ENCODE results near the gene GCN1. TPM values are rescaled to one million over a fixed set of nuclear protein-coding genes. Genes with fewer than 3 reads are reported as not detected.

GCN1 gene
- total RNA-seq, 2 donors from 2014 or later = 93.1 to 106 TPM

DNA sequence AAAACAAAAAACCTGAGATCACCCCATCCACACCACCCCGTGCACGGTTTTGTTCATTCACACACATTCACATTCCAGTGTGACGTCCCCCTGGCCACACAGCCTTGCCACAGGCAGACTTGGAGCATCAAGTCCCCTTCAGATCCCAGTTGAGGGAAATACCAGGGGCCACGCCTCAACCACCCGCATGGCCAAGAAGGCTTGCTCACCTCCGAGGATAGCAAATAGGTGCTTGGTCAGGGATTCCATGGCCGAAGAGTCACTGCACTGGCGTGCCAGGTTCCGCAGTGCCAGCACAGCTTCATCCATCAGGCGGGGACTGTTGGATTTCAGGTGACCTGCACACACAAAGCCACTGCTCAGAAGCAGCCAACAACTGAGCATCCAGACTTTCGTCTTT lies 19.0 kb downstream of the GCN1 start:
- H3K36me3 Mint-ChIP-seq (ENCODE audit: insufficient read depth in 2 of 2) = peaks cover 11 to 31% of the 10 kb centered on the region in 2 donors
- ATAC-seq (replicated peaks in 1 of 2) (no peak), DNase-seq (no peak)
- no peak overlapping the region for H3K27ac Mint-ChIP-seq
- H3K27me3 Mint-ChIP-seq (ENCODE audit: low read depth) = no peaks in the 10 kb centered on the region
- H3K4me1 Mint-ChIP-seq (ENCODE audit: low read depth) = peaks cover 14% of the 10 kb centered on the region
- H3K4me3 Mint-ChIP-seq = no peak overlapping the region
- H3K9me3 Mint-ChIP-seq = no peaks in the 10 kb centered on the region

DNA sequence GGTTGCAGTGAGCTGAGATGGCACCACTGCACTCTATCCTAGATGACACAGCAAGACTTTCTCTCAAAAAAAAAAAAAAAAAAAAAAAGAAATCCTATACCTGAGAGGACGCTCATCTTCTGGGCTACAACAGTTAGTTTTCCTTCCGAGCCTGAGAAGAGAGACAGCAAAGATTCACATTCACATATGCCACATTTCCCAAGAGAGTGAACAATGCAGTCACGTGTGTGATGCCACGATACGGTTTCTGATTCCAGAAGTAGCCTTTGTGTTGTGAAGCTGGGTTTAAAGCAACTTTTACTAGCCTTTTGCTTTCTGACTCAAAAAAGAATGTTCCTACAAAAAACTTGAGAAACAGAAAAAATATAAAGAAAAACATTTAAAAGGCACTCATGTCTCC lies 19.5 kb downstream of the GCN1 start:
- Mint-ChIP-seq H3K4me3 (no peak overlapping the region), H3K9me3 (no peaks in the 10 kb centered on the region), H3K27ac (no peak overlapping the region), H3K27me3 (ENCODE audit: low read depth) (no peaks in the 10 kb centered on the region), H3K36me3 (ENCODE audit: insufficient read depth in 2 of 2) (peaks cover 11 to 34% of the 10 kb centered on the region in 2 donors), H3K4me1 (ENCODE audit: low read depth) (peaks cover 14% of the 10 kb centered on the region)
- DNase-seq = no peak
- ATAC-seq (replicated peaks in 1 of 2) = no peak

DNA sequence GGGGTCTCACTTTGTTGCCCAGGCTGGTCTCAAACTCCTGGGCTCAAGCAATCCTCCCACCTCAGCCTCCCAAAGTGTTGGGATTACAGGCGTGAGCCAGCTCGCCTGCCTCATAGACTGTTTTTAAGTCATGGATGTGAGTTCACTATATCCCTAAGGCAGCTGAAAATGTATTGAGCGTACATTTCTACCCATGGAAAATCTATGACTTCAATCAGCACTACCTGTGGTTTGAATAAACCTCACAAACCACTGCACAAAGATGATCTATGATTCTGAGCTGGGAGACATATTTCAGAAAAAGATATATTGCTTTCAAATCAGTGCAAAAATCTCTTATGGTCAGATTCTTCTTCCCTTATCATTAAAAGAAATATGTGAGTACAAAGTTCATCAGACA lies 22.5 kb downstream of the GCN1 start:
- no peaks in the 10 kb centered on the region for H3K27me3 Mint-ChIP-seq (ENCODE audit: low read depth)
- H3K9me3 Mint-ChIP-seq = no peaks in the 10 kb centered on the region
- no peak overlapping the region for H3K27ac Mint-ChIP-seq
- H3K4me1 Mint-ChIP-seq (ENCODE audit: low read depth) = peaks cover 8% of the 10 kb centered on the region
- H3K36me3 Mint-ChIP-seq (ENCODE audit: insufficient read depth in 2 of 2) = peaks cover 5 to 22% of the 10 kb centered on the region in 2 donors
- ATAC-seq (replicated peaks in 1 of 2) = peak; percentile 51 to 54
- H3K4me3 Mint-ChIP-seq = no peak overlapping the region
- no peak for DNase-seq

DNA sequence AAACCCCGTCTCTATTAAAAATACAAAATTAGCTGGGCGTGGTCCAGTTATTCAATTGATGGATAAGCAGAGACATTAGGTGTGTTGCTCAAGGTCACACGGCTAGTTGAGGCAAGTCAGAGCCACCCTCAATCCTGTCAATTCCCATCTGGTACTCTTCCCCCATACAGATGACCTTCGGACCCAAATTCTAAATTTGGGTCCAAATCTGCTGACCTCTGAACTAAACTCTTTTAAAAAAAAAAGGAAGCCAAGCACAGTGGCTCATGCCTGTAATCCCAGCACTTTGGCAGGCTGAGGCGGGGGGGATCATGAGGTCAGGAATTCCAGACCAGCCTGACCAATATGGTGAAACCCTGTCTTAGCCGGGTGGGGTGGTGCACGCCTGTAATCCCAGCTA lies 23.9 kb downstream of the GCN1 start:
- DNase-seq (no peak), ATAC-seq (replicated peaks in 1 of 2) (no peak)
- Mint-ChIP-seq H3K27ac (no peak overlapping the region), H3K4me1 (ENCODE audit: low read depth) (peaks cover 8% of the 10 kb centered on the region), H3K36me3 (ENCODE audit: insufficient read depth in 2 of 2) (peaks cover 4 to 16% of the 10 kb centered on the region in 2 donors), H3K4me3 (no peak overlapping the region), H3K9me3 (no peaks in the 10 kb centered on the region), H3K27me3 (ENCODE audit: low read depth) (no peaks in the 10 kb centered on the region)

GRCh38 chr12:120169946-120170345 lies 24.6 kb downstream of the GCN1 start:
- Mint-ChIP-seq H3K4me1 (ENCODE audit: low read depth) (peaks cover 8% of the 10 kb centered on the region), H3K9me3 (no peaks in the 10 kb centered on the region), H3K27ac (no peak overlapping the region), H3K27me3 (ENCODE audit: low read depth) (no peaks in the 10 kb centered on the region), H3K36me3 (ENCODE audit: insufficient read depth in 2 of 2) (peaks cover 4 to 16% of the 10 kb centered on the region in 2 donors), H3K4me3 (no peak overlapping the region)
- DNase-seq (no peak), ATAC-seq (replicated peaks in 1 of 2) (no peak)

- no peak overlapping the region for H3K4me3 Mint-ChIP-seq
- H3K9me3 Mint-ChIP-seq = no peaks in the 10 kb centered on the region
- no peak for DNase-seq
- H3K27me3 Mint-ChIP-seq (ENCODE audit: low read depth) = no peaks in the 10 kb centered on the region
- peaks cover 2 to 14% of the 10 kb centered on the region in 2 donors for H3K36me3 Mint-ChIP-seq (ENCODE audit: insufficient read depth in 2 of 2)
- H3K27ac Mint-ChIP-seq = peak overlapping the region; percentile 21
- ATAC-seq (replicated peaks in 1 of 2) = no peak
- peaks cover 8% of the 10 kb centered on the region for H3K4me1 Mint-ChIP-seq (ENCODE audit: low read depth)
These were observed 26.2 kb downstream of the GCN1 start for GRCh38 chr12:120168337-120168736.

- Mint-ChIP-seq H3K9me3 (no peaks in the 10 kb centered on the region), H3K27ac (no peak overlapping the region), H3K27me3 (ENCODE audit: low read depth) (no peaks in the 10 kb centered on the region), H3K4me3 (no peak overlapping the region), H3K4me1 (ENCODE audit: low read depth) (peaks cover 8% of the 10 kb centered on the region), H3K36me3 (ENCODE audit: insufficient read depth in 2 of 2) (peaks cover 2 to 14% of the 10 kb centered on the region in 2 donors)
- DNase-seq = no peak
- ATAC-seq (replicated peaks in 1 of 2) = no peak
These were observed 26.9 kb downstream of the GCN1 start for GRCh38 chr12:120167529-120168095.

DNA sequence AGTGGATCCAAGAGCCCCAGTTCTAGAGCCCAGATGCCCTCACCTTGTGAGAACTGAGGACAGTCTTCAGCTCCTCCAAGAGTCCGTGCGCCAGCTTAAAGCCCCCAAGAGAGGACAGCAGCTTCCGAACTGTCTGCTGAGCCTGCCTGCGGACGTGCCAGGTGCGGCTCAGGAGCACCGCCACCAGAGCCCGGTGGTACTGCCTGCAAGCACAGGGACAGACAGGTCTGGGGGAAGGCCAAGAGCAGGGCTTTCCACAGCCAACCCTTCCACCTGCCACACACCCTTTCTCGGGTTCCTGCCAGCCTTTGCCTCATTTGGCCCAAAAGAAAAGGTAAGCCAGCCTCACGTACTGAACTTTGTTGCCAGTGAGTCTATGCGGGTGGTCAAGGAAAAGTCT lies 30.2 kb downstream of the GCN1 start:
- no peaks in the 10 kb centered on the region for H3K4me1 Mint-ChIP-seq (ENCODE audit: low read depth)
- H3K36me3 Mint-ChIP-seq (ENCODE audit: insufficient read depth in 2 of 2) = peaks cover 2 to 25% of the 10 kb centered on the region in 2 donors
- H3K27me3 Mint-ChIP-seq (ENCODE audit: low read depth) = no peaks in the 10 kb centered on the region
- no peak overlapping the region for H3K27ac Mint-ChIP-seq
- no peaks in the 10 kb centered on the region for H3K9me3 Mint-ChIP-seq
- no peak for ATAC-seq (replicated peaks in 1 of 2)
- no peak overlapping the region for H3K4me3 Mint-ChIP-seq
- DNase-seq = no peak

- Mint-ChIP-seq H3K27ac (no peak overlapping the region), H3K4me1 (ENCODE audit: low read depth) (no peaks in the 10 kb centered on the region), H3K36me3 (ENCODE audit: insufficient read depth in 2 of 2) (peaks cover under 1 to 24% of the 10 kb centered on the region in 2 donors), H3K9me3 (no peaks in the 10 kb centered on the region), H3K27me3 (ENCODE audit: low read depth) (no peaks in the 10 kb centered on the region), H3K4me3 (no peak overlapping the region)
- DNase-seq (no peak), ATAC-seq (replicated peaks in 1 of 2) (no peak)
These were observed 31.8 kb downstream of the GCN1 start for GRCh38 chr12:120162763-120163162.

DNA sequence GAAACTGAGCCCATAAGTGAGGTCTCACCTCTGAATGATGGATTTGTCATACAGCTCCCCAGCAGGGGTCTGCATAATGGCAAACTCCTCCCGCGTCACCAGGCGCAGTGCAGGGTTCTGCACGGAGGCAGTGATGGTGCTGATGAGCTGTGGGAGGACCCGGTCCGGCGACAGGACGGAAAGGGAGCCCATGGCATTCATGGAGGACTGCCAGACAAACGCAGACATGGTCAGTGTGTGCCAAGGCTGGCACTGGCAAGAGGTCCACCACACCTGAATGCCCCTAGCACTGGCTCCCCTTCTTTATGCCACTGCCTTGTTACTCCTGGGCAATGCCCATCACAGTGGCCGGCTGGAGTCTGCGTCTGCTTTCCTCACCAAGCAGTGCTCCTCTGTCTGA lies 32.7 kb downstream of the GCN1 start:
- no peak for DNase-seq
- Mint-ChIP-seq H3K27ac (no peak overlapping the region), H3K9me3 (no peaks in the 10 kb centered on the region), H3K4me3 (no peak overlapping the region), H3K27me3 (ENCODE audit: low read depth) (no peaks in the 10 kb centered on the region), H3K36me3 (ENCODE audit: insufficient read depth in 2 of 2) (peaks cover 2 to 30% of the 10 kb centered on the region in 2 donors), H3K4me1 (ENCODE audit: low read depth) (no peaks in the 10 kb centered on the region)
- ATAC-seq (replicated peaks in 1 of 2) = no peak

DNA sequence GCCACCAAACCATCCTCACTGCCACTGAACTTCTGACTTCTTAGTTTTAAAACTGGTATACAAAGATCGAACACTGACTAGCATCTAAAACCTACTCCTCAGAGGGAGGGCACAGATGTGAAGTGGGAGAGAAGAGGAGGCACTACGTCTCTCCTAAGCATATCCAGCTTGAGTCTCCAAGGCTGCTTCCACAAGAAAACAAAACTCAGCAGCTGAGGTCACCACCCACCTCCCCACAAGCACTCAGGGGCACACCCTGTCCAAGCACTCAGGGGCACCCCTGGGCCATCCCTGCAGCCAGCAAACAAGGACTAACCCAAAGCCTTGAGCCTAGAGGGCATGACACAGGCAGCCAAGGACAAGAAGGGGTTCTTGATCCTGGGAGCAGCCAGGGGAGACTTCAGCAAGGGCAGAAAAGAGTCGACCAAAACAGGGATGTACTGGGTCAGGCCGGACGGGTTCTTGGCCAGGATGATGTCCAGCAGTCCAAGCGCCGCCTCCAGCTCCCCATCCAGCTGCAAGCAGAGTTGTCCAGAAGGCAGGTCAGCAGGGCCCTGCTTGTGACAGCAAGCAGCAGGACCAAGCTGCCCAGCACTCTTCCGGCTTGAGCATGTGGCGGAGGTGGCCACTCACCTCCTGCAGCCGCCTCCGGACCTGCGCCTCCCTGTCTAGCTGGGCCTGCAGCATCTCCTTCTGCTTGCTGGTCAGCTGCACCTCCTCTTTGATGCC lies 34.8 kb downstream of the GCN1 start:
- no peaks in the 10 kb centered on the region for H3K4me1 Mint-ChIP-seq (ENCODE audit: low read depth)
- H3K36me3 Mint-ChIP-seq (ENCODE audit: insufficient read depth in 2 of 2) = peaks cover 5 to 39% of the 10 kb centered on the region in 2 donors
- no peak overlapping the region for H3K4me3 Mint-ChIP-seq
- H3K27ac Mint-ChIP-seq = no peak overlapping the region
- DNase-seq = no peak
- no peak for ATAC-seq (replicated peaks in 1 of 2)
- no peaks in the 10 kb centered on the region for H3K27me3 Mint-ChIP-seq (ENCODE audit: low read depth)
- no peaks in the 10 kb centered on the region for H3K9me3 Mint-ChIP-seq

DNA sequence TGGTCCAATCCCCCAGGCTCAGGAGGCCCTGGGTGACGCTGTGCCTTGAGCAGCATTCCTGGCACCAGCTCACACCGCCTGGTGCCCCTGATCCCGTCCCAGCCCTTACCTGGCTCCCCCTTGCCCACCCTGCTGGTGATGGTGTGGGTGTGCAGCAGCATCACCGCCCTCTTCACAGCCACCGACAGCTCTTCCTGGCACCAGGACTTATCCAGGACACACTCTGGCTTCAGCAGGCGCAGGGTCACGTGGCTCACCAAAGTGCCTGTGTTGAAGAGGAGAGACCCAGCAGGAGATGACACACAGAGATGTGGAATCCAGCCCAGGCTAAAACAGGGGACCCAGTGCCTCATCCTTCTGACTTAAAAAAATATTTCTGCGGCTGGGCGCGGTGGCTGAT lies 36.2 kb downstream of the GCN1 start:
- H3K27me3 Mint-ChIP-seq (ENCODE audit: low read depth) = no peaks in the 10 kb centered on the region

GRCh38 chr12:120157678-120158077 lies 36.8 kb downstream of the GCN1 start:
- peaks cover 5 to 35% of the 10 kb centered on the region in 2 donors for H3K36me3 Mint-ChIP-seq (ENCODE audit: insufficient read depth in 2 of 2)
- no peak for ATAC-seq (replicated peaks in 1 of 2)

More for the DNA sequence above, 36.2 kb downstream of the GCN1 start:
- no peak for DNase-seq
- Mint-ChIP-seq H3K27ac (no peak overlapping the region), H3K9me3 (no peaks in the 10 kb centered on the region), H3K4me3 (no peak overlapping the region), H3K36me3 (ENCODE audit: insufficient read depth in 2 of 2) (peaks cover 5 to 35% of the 10 kb centered on the region in 2 donors), H3K4me1 (ENCODE audit: low read depth) (no peaks in the 10 kb centered on the region)
- no peak for ATAC-seq (replicated peaks in 1 of 2)

More at GRCh38 chr12:120157678-120158077, 36.8 kb downstream of the GCN1 start:
- Mint-ChIP-seq H3K4me1 (ENCODE audit: low read depth) (no peaks in the 10 kb centered on the region), H3K27me3 (ENCODE audit: low read depth) (no peaks in the 10 kb centered on the region), H3K4me3 (no peak overlapping the region), H3K9me3 (no peaks in the 10 kb centered on the region), H3K27ac (no peak overlapping the region)
- DNase-seq = no peak

All from activated T-cell treated with anti-CD3 and anti-CD28 coated beads, Interleukin-2, amount 50 U/mL, for 72 hours (primary cell).